ENCODE results near the gene SUN5.

GRCh38 chr20:33017542-33017941, 13.3 kb upstream of the SUN5 start:
- TF ChIP-seq, protein P1, sequence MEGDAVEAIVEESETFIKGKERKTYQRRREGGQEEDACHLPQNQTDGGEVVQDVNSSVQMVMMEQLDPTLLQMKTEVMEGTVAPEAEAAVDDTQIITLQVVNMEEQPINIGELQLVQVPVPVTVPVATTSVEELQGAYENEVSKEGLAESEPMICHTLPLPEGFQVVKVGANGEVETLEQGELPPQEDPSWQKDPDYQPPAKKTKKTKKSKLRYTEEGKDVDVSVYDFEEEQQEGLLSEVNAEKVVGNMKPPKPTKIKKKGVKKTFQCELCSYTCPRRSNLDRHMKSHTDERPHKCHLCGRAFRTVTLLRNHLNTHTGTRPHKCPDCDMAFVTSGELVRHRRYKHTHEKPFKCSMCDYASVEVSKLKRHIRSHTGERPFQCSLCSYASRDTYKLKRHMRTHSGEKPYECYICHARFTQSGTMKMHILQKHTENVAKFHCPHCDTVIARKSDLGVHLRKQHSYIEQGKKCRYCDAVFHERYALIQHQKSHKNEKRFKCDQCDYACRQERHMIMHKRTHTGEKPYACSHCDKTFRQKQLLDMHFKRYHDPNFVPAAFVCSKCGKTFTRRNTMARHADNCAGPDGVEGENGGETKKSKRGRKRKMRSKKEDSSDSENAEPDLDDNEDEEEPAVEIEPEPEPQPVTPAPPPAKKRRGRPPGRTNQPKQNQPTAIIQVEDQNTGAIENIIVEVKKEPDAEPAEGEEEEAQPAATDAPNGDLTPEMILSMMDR (IDR thresholded peaks at IDR 0.05; ENCODE audit: low read depth, low read length, missing input control): no peak
- TF ChIP-seq, protein P2, sequence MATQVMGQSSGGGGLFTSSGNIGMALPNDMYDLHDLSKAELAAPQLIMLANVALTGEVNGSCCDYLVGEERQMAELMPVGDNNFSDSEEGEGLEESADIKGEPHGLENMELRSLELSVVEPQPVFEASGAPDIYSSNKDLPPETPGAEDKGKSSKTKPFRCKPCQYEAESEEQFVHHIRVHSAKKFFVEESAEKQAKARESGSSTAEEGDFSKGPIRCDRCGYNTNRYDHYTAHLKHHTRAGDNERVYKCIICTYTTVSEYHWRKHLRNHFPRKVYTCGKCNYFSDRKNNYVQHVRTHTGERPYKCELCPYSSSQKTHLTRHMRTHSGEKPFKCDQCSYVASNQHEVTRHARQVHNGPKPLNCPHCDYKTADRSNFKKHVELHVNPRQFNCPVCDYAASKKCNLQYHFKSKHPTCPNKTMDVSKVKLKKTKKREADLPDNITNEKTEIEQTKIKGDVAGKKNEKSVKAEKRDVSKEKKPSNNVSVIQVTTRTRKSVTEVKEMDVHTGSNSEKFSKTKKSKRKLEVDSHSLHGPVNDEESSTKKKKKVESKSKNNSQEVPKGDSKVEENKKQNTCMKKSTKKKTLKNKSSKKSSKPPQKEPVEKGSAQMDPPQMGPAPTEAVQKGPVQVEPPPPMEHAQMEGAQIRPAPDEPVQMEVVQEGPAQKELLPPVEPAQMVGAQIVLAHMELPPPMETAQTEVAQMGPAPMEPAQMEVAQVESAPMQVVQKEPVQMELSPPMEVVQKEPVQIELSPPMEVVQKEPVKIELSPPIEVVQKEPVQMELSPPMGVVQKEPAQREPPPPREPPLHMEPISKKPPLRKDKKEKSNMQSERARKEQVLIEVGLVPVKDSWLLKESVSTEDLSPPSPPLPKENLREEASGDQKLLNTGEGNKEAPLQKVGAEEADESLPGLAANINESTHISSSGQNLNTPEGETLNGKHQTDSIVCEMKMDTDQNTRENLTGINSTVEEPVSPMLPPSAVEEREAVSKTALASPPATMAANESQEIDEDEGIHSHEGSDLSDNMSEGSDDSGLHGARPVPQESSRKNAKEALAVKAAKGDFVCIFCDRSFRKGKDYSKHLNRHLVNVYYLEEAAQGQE (IDR thresholded peaks at IDR 0.05): no peak
- no peak for TF ChIP-seq YY1 (IDR thresholded peaks at IDR 0.05)
- no peak for TF ChIP-seq JUND (IDR thresholded peaks at IDR 0.05)
- no peak for TF ChIP-seq SP1 (IDR thresholded peaks at IDR 0.05)
- TF ChIP-seq NR2F2 (IDR thresholded peaks at IDR 0.05): no peak
- TF ChIP-seq FOXA1 (IDR thresholded peaks at IDR 0.05): no peak
- TF ChIP-seq TAF1 (conservative IDR thresholded peaks at IDR 0.05): no peak
- TF ChIP-seq, protein P3, sequence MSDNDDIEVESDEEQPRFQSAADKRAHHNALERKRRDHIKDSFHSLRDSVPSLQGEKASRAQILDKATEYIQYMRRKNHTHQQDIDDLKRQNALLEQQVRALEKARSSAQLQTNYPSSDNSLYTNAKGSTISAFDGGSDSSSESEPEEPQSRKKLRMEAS (IDR thresholded peaks at IDR 0.05): no peak
